Measurements from ENCODE around the gene C2CD3. TPM values are rescaled to one million over a fixed set of nuclear protein-coding genes. Genes with fewer than 3 reads are reported as not detected.

C2CD3 gene
- total and polyA plus RNA-seq, 10 donors = 5.7 to 49.2 (median 31.8) TPM

GRCh38 chr11:74092425-74092824 is 78.4 kb downstream of the C2CD3 start:
- H3K36me3 ChIP-seq = peaks cover 5 to 100% (median 69%) of the 10 kb centered on the region in 6 donors
- WGBS, 5 donors = 82 to 93% (median 91%) methylated on average over 4 to 6 of the region's 6 CpGs
- no peak overlapping the region for H3K27ac ChIP-seq
- TF ChIP-seq POLR2AphosphoS5 (IDR thresholded peaks at IDR 0.05) = no peak
- H3K27me3 ChIP-seq (replicated peaks in 1 of 7) = no peaks in the 10 kb centered on the region
- no peak overlapping the region for H3K4me3 ChIP-seq
- no peak for DNase-seq
- H3K4me1 ChIP-seq = no peaks in the 10 kb centered on the region
- intact Hi-C loops (cut with DNase I; ENCODE audit: low total_unique reads) = no loop called here
- H3K9me3 ChIP-seq = no peaks in the 10 kb centered on the region

DNA sequence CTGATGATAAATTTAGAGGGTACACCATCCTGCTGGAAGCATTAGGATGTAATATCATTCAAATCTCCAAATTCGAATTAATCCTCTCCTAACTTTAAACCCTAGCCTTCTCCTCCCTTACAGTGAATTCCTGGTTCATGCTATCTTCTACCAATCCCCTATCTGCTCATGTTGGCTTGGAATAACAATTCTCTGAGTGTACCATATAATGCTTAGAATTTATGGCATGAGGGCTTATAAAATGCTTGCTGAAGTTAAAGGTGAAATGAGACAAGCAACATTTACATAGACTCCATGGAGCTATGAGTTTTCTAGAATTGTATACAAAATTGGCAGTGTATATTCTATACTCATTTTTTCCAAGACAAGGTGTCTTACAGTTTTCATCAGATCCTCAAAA is 79.3 kb downstream of the C2CD3 start:
- TF ChIP-seq, protein P1, sequence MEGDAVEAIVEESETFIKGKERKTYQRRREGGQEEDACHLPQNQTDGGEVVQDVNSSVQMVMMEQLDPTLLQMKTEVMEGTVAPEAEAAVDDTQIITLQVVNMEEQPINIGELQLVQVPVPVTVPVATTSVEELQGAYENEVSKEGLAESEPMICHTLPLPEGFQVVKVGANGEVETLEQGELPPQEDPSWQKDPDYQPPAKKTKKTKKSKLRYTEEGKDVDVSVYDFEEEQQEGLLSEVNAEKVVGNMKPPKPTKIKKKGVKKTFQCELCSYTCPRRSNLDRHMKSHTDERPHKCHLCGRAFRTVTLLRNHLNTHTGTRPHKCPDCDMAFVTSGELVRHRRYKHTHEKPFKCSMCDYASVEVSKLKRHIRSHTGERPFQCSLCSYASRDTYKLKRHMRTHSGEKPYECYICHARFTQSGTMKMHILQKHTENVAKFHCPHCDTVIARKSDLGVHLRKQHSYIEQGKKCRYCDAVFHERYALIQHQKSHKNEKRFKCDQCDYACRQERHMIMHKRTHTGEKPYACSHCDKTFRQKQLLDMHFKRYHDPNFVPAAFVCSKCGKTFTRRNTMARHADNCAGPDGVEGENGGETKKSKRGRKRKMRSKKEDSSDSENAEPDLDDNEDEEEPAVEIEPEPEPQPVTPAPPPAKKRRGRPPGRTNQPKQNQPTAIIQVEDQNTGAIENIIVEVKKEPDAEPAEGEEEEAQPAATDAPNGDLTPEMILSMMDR (IDR thresholded peaks at IDR 0.05 in 8 of 11, conservative IDR thresholded peaks at IDR 0.05 in 3 of 11) = no peak
- TF ChIP-seq POLR2AphosphoS5 (IDR thresholded peaks at IDR 0.05) = no peak
- no peak for TF ChIP-seq POLR2A (IDR thresholded peaks at IDR 0.05)
- WGBS, 5 donors = 81 to 100% (median 97%) methylated on average over 1 of the region's 1 CpG
- peaks cover 5 to 100% (median 70%) of the 10 kb centered on the region in 6 donors for H3K36me3 ChIP-seq

GRCh38 chr11:74090701-74091100 is 80.1 kb downstream of the C2CD3 start:
- Histone ChIP-seq H3K27me3 (replicated peaks in 1 of 7) (no peaks in the 10 kb centered on the region), H3K9me3 (no peaks in the 10 kb centered on the region), H3K27ac (no peak overlapping the region), H3K4me3 (no peak overlapping the region), H3K4me1 (no peaks in the 10 kb centered on the region), H3K36me3 (peaks cover 5 to 100% (median 75%) of the 10 kb centered on the region in 6 donors)
- WGBS, 5 donors = 90 to 94% (median 90%) methylated on average over 3 of the region's 3 CpGs
- no peak for DNase-seq
- TF ChIP-seq, protein P1 (IDR thresholded peaks at IDR 0.05 in 8 of 11, conservative IDR thresholded peaks at IDR 0.05 in 3 of 11) = peak in 1 of 11 experiments; percentile 21
- no peak for TF ChIP-seq POLR2AphosphoS5 (IDR thresholded peaks at IDR 0.05)
- no peak for TF ChIP-seq POLR2A (IDR thresholded peaks at IDR 0.05)
- intact Hi-C loops (cut with DNase I; ENCODE audit: low total_unique reads) = no loop called here

More for the DNA sequence above, 79.3 kb downstream of the C2CD3 start:
- no peaks in the 10 kb centered on the region for H3K9me3 ChIP-seq
- no peak overlapping the region for H3K4me3 ChIP-seq
- intact Hi-C loops (cut with DNase I; ENCODE audit: low total_unique reads) = no loop called here
- H3K27me3 ChIP-seq (replicated peaks in 1 of 7) = no peaks in the 10 kb centered on the region
- H3K4me1 ChIP-seq = no peaks in the 10 kb centered on the region
- no peak overlapping the region for H3K27ac ChIP-seq
- no peak for DNase-seq

DNA sequence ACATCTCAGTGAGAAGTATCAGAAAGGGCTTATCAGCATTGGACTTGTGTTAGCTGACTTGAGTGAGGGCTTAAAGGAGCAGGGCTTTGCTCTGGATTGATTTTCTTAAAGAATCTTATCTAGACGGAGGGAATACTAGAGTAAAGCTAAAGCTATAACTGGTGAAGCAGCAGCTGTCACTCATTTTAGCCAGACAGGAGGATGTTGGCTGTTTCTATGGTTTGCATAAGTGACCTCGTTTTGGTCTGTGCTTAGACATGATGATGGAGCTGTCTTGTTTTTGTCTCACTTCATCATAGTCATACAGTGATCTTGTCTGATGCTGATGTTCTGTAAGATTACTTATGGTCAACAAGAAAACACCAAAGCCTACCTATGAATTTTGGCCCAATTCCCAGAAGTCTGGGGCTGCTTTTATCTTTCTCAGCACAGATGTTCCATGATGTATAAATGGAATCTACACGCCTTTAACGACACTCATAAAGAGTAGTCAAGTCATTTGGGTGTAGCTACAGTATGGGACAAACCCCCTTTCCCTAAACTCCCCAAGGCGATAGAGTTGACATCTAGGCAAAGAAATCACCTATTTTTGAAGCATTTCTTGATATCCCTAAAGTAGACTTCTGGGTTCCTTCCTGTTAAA is 84.4 kb downstream of the C2CD3 start:
- Histone ChIP-seq H3K36me3 (peaks cover 0 to 99% (median 65%) of the 10 kb centered on the region in 6 donors), H3K27ac (peak overlapping the region in 3 of 8 donors; percentile 16 to 47 (median 19)), H3K27me3 (replicated peaks in 1 of 7) (no peaks in the 10 kb centered on the region), H3K4me1 (no peaks in the 10 kb centered on the region), H3K9me3 (no peaks in the 10 kb centered on the region), H3K4me3 (no peak overlapping the region)
- no peak for DNase-seq
- intact Hi-C loops (cut with DNase I; ENCODE audit: low total_unique reads) = no loop called here
- WGBS, 5 donors = 80 to 90% (median 85%) methylated on average over 5 of the region's 5 CpGs
- TF ChIP-seq, protein P1 (IDR thresholded peaks at IDR 0.05 in 8 of 11, conservative IDR thresholded peaks at IDR 0.05 in 3 of 11) = no peak
- TF ChIP-seq POLR2AphosphoS5 (IDR thresholded peaks at IDR 0.05) = no peak
- TF ChIP-seq POLR2A (IDR thresholded peaks at IDR 0.05) = no peak
